CD4-positive, CD25-positive, alpha-beta regulatory T cell (primary cell): ENCODE data around the gene PLEK2. TPM values are rescaled to one million over a fixed set of nuclear protein-coding genes. Genes with fewer than 3 reads are reported as not detected.
"Not testable (repeated sequence)": the region's sequence is repeated elsewhere in the genome, so short reads cannot be mapped to it uniquely, and the experiment has no call there.

ENCODE experiments used
- ATAC-seq, 2 donors: fragments of 150-1000 bp; cut with Tn5 transposase; one replicate each; pipeline ENCODE4 v1.10.0; 2021; ENCODE audit warnings: low read depth in 2 of 2, moderate number of reproducible peaks in 2 of 2, moderate library complexity in 1 of 2
- DNase-seq, 3 donors: peaks; one replicate each; pipeline versions ENCODE4 v3.0.0 to v3.0.0-alpha.2; 2012 to 2022; ENCODE audit warnings: mixed read lengths in 1 of 3
- H3K27ac ChIP-seq: one replicate; pipeline ENCODE4 v1.7.0; 2013; ENCODE audit warnings: mild to moderate bottlenecking, low read length; ENCODE audit not compliant: insufficient read depth, poor library complexity, severe bottlenecking
- H3K27me3 ChIP-seq: one replicate; pipeline ENCODE4 v1.7.0; 2013; ENCODE audit warnings: low read length; ENCODE audit not compliant: control insufficient read depth, insufficient read depth
- H3K36me3 ChIP-seq: one replicate; pipeline ENCODE4 v1.7.0; 2013; ENCODE audit warnings: mild to moderate bottlenecking, low read length, moderate library complexity; ENCODE audit not compliant: control insufficient read depth, insufficient read depth
- H3K4me1 ChIP-seq: 2 replicates; pipeline ENCODE4 v1.7.0; 2013; ENCODE audit warnings: mild to moderate bottlenecking, low read length; ENCODE audit not compliant: insufficient read depth, control insufficient read depth, poor library complexity, severe bottlenecking
- H3K4me3 ChIP-seq: one replicate; pipeline ENCODE4 v1.7.0; 2013; ENCODE audit warnings: low read depth, mild to moderate bottlenecking, low read length, moderate library complexity
- H3K9me3 ChIP-seq, 2 experiments: 1 replicate in 1 of 2; 2 replicates in 1 of 2; pipeline ENCODE4 v1.7.0; 2013; ENCODE audit warnings: low read length in 2 of 2, mild to moderate bottlenecking in 1 of 2, moderate library complexity in 1 of 2; ENCODE audit not compliant: control insufficient read depth in 2 of 2
- H3K27ac Mint-ChIP-seq, 3 donors: one replicate each; pipeline ENCODE4 v1.8.0; 2020 to 2022; ENCODE audit warnings: mild to moderate bottlenecking in 3 of 3, mixed read lengths in 3 of 3, moderate library complexity in 2 of 3
- H3K27me3 Mint-ChIP-seq: one replicate; pipeline ENCODE4 v1.8.0; 2022; ENCODE audit warnings: mild to moderate bottlenecking, mixed read lengths
- H3K36me3 Mint-ChIP-seq: one replicate; pipeline ENCODE4 v1.8.0; 2020; ENCODE audit warnings: mixed read lengths
- H3K4me1 Mint-ChIP-seq, 4 donors: one replicate each; pipeline ENCODE4 v1.8.0; 2020 to 2022; ENCODE audit warnings: mixed read lengths in 4 of 4, mild to moderate bottlenecking in 1 of 4
- H3K4me3 Mint-ChIP-seq, 4 donors: one replicate each; pipeline ENCODE4 v1.8.0; 2020 to 2022; ENCODE audit warnings: mild to moderate bottlenecking in 4 of 4, mixed read lengths in 4 of 4, moderate library complexity in 3 of 4
- H3K9me3 Mint-ChIP-seq, 7 donors: one replicate each; pipeline ENCODE4 v1.8.0; 2020 to 2022; ENCODE audit warnings: mixed read lengths in 7 of 7, mild to moderate bottlenecking in 3 of 7, moderate library complexity in 2 of 7
- polyA plus RNA-seq, 4 donors: library from polyadenylated mRNA; unstranded; fragments of 300-500 nt; fragmentation: Illumina TruSeq; gene quantifications; one replicate each; pipeline ENCODE4 v1.2.3, GENCODE V29; 2021
- total RNA-seq: library from RNA; stranded (reverse); gene quantifications from one replicate; pipeline ENCODE4 v1.2.3, GENCODE V29; 2022

The PLEK2 gene
- total and polyA plus RNA-seq, 5 donors from 2014 or later, result 0.56 TPM; not detected in 4

DNA sequence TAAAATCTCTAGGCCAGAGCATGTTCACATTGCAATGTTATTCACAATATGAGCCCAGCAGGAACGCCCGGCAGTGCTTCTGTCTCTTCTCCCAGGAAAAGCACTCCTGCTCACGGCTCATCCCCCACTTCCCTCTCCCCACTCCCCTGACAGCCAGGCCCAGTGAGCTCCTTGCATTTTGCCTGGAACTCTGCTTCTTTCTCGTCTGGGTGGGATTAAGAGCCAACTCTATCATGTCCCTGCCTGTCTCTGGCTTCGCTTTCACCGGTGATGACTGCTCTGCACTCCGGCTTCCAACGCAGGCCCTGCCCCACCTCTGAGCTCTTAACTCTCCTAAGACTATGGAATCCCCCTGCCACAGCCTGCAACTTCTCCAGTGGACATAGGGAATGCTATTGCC lies 2.5 kb downstream of the PLEK2 start:
- Mint-ChIP-seq H3K9me3 (peaks cover 0 to 5% (median 0%) of the 10 kb centered on the region in 7 donors), H3K27me3 (peaks cover 19% of the 10 kb centered on the region), H3K36me3 (no peaks in the 10 kb centered on the region), H3K4me3 (peak overlapping the region in 1 of 4 donors; percentile 29), H3K4me1 (peaks cover 0 to 3% (median 0%) of the 10 kb centered on the region in 4 donors), H3K27ac (no peak overlapping the region)
- peaks cover 4% of the 10 kb centered on the region for H3K27me3 ChIP-seq
- no peak overlapping the region for H3K4me3 ChIP-seq
- H3K27ac ChIP-seq, result no peak overlapping the region
- no peak for ATAC-seq
- H3K36me3 ChIP-seq, result no peaks in the 10 kb centered on the region
- no peak for DNase-seq
- no peaks in the 10 kb centered on the region for H3K9me3 ChIP-seq
- H3K4me1 ChIP-seq, result no peaks in the 10 kb centered on the region

DNA sequence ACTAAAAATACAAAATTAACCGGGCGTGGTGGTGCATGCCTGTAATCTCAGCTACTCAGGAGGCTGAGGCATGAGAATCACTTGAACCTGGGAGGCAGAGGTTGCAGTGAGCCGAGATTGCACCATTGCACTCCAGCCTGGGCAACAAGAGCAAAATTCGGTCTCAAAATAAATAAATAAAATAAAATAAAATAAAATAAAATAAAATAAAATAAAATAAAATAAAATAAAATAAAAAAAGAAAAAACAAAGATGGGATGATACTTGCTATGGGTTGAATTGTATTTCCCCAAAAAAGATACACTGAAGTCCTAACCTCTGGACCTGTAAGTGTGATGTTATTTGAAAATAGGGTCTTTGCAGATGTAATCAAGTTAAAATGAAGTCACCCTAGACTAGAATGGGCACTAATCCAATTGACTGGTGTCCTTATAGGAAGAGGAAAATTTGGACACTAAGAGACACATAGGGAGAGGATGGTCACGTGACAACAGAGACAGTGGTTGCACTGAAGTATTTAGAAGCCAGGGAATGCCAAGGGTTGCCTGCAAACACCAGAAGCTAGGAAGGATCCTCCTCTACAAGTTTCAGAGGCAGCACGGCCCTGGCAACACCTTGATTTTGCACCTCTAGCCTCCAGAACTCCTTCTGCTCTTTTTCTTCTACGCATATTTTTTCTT lies 3.7 kb downstream of the PLEK2 start:
- H3K27ac Mint-ChIP-seq, ATAC-seq, H3K36me3 Mint-ChIP-seq, H3K36me3 ChIP-seq, H3K4me3 Mint-ChIP-seq, H3K4me3 ChIP-seq, H3K4me1 ChIP-seq, DNase-seq, H3K9me3 Mint-ChIP-seq, H3K4me1 Mint-ChIP-seq, H3K9me3 ChIP-seq, H3K27ac ChIP-seq, H3K27me3 ChIP-seq: not testable (repeated sequence)
- H3K27me3 Mint-ChIP-seq, result peaks cover 24% of the 10 kb centered on the region

DNA sequence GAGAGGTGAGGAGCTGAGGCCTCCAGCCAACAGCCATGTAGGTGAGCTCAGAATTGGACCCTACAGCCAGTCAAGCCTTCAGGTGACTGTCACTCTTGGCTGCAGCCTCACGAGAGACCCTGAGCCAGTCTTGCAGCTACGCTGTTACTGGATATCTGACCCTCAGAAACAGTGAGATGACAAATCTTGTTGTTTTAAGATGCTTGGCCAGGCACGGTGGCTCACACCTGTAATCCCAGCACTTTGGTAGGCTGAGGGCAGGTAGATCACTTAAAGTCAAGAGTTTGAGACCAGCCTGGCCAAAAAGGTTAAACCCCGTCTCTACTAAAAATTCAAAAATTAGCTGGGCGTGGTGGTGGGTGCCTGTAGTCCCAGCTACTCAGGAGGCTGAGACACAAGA lies 6.2 kb downstream of the PLEK2 start:
- Histone ChIP-seq H3K27ac (no peak overlapping the region), H3K27me3 (no peaks in the 10 kb centered on the region), H3K4me3 (no peak overlapping the region), H3K9me3 (no peaks in the 10 kb centered on the region), H3K4me1 (no peaks in the 10 kb centered on the region), H3K36me3 (no peaks in the 10 kb centered on the region)
- peaks cover 12% of the 10 kb centered on the region for H3K27me3 Mint-ChIP-seq
- H3K4me3 Mint-ChIP-seq, result no peak overlapping the region
- H3K9me3 Mint-ChIP-seq, result peaks cover 0 to 5% (median 2%) of the 10 kb centered on the region in 7 donors
- no peak overlapping the region for H3K27ac Mint-ChIP-seq
- no peak for DNase-seq
- ATAC-seq, result no peak
- no peaks in the 10 kb centered on the region for H3K4me1 Mint-ChIP-seq
- H3K36me3 Mint-ChIP-seq, result no peaks in the 10 kb centered on the region

DNA sequence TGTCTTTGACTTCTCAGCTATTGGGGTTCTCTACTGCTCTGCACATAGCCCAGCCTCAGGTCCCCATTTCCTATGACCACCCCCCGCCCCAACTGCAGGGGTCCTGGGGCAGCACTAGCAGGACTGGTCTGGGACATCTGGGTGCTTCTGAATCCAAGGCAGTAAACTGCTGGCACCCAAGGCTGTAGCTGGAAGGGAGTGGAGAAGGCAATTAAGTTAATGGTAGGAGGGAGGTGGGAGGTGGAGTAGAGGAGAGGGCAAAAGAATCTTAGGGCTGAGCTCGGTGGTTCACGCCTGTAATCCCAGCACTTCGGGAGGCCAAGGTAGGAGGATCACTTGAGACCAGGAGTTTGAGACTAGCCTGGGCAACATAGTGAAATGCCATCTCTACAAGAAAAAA lies 11.5 kb downstream of the PLEK2 start:
- H3K27ac Mint-ChIP-seq, result peak overlapping the region in 1 of 3 donors; percentile 75
- ATAC-seq (no peak), DNase-seq (no peak)
- H3K27me3 ChIP-seq, result no peaks in the 10 kb centered on the region
- H3K27me3 Mint-ChIP-seq, result peaks cover 22% of the 10 kb centered on the region
- H3K27ac ChIP-seq, result no peak overlapping the region
- no peaks in the 10 kb centered on the region for H3K9me3 ChIP-seq
- no peaks in the 10 kb centered on the region for H3K36me3 Mint-ChIP-seq
- H3K4me3 Mint-ChIP-seq, result no peak overlapping the region
- H3K36me3 ChIP-seq, result no peaks in the 10 kb centered on the region
- H3K4me1 Mint-ChIP-seq, result peaks cover 0 to 2% (median 0%) of the 10 kb centered on the region in 4 donors
- H3K4me1 ChIP-seq, result no peaks in the 10 kb centered on the region
- no peak overlapping the region for H3K4me3 ChIP-seq
- peaks cover 0 to 5% (median under 1%) of the 10 kb centered on the region in 7 donors for H3K9me3 Mint-ChIP-seq

DNA sequence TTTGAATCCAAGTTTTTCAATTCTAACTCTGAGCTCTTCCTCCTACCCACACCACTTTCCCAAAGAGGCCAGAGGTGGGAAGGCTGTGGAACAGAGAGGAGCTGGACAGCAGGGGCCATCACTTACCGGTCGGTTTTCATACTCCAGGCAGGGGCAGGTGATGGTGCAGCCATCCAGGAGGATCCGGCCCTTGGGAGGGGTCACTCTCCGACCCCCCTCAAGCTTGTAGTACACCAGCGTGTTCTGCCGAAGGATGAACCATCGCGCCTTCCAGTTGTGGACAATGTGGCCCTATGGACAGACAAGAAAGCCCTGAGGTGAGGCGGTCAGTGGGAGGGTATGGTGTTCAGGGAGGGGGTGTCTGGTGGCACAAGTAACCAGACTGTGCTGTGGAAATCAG lies 14.4 kb downstream of the PLEK2 start:
- Mint-ChIP-seq H3K4me1 (peaks cover 0 to 2% (median 0%) of the 10 kb centered on the region in 4 donors), H3K9me3 (peaks cover 0 to 3% (median 0%) of the 10 kb centered on the region in 7 donors), H3K4me3 (no peak overlapping the region), H3K27ac (no peak overlapping the region), H3K36me3 (no peaks in the 10 kb centered on the region), H3K27me3 (peaks cover 23% of the 10 kb centered on the region)
- Histone ChIP-seq H3K27ac (no peak overlapping the region), H3K27me3 (no peaks in the 10 kb centered on the region), H3K4me1 (no peaks in the 10 kb centered on the region), H3K36me3 (no peaks in the 10 kb centered on the region), H3K4me3 (no peak overlapping the region), H3K9me3 (no peaks in the 10 kb centered on the region)
- DNase-seq, result no peak
- no peak for ATAC-seq

DNA sequence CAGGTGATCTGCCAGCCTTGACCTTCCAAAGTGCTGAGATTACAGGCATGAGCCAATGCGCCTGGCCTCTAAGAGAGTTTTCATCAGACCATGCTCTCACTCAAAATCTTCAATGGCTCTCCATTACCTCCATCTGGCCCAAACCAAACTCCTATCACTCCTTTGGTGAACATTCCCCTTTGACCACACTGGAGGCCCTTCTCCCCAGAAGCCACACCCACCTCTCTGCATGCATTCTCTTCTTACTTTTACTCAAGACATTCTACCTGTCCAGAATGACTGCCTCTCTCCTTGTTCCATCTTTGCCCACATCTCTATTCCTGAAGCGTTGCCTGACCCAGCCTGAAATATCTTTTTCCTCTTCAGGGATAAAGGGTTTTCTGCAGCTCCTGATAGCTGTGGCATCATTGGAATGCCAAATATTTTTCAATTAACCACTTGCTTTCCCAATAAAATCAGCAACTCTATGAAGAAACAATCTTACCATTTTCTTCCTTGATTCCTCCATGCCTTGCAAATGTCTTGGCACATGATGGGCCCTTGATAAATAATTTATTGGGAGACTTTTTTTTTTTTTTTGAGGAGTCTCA lies 15.5 kb downstream of the PLEK2 start:
- Histone ChIP-seq H3K4me1 (no peaks in the 10 kb centered on the region), H3K4me3 (no peak overlapping the region), H3K27ac (no peak overlapping the region), H3K36me3 (no peaks in the 10 kb centered on the region), H3K9me3 (no peaks in the 10 kb centered on the region), H3K27me3 (no peaks in the 10 kb centered on the region)
- Mint-ChIP-seq H3K4me1 (peaks cover 0 to 2% (median 0%) of the 10 kb centered on the region in 4 donors), H3K9me3 (peaks cover 0 to 2% (median 0%) of the 10 kb centered on the region in 7 donors), H3K36me3 (no peaks in the 10 kb centered on the region), H3K27ac (no peak overlapping the region), H3K4me3 (no peak overlapping the region), H3K27me3 (peaks cover 23% of the 10 kb centered on the region)
- DNase-seq (no peak), ATAC-seq (no peak)

DNA sequence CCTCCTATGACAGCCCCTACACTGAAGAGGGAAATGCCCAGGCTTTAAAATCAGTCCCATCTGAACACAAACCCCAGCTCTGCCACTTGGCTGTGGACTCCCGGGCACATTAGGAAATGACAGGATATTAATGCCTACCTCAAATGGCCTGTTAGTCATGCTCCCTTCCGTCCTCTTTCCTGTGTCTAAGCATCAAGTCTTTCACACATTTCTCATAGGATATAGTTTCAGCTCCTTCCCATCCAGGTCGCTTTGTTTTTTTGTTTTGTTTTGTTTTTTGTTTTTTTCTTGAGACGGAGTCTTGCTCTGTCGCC lies 16.1 kb downstream of the PLEK2 start:
- Histone ChIP-seq H3K9me3 (no peaks in the 10 kb centered on the region), H3K4me3 (no peak overlapping the region), H3K4me1 (no peaks in the 10 kb centered on the region), H3K36me3 (no peaks in the 10 kb centered on the region), H3K27ac (no peak overlapping the region), H3K27me3 (no peaks in the 10 kb centered on the region)
- Mint-ChIP-seq H3K27ac (no peak overlapping the region), H3K4me3 (no peak overlapping the region), H3K36me3 (no peaks in the 10 kb centered on the region), H3K4me1 (peaks cover 0 to 6% (median 0%) of the 10 kb centered on the region in 4 donors), H3K27me3 (peaks cover 23% of the 10 kb centered on the region), H3K9me3 (peaks cover 0 to 2% (median 0%) of the 10 kb centered on the region in 7 donors)
- ATAC-seq (no peak), DNase-seq (no peak)
